Measurements from ENCODE around the gene CTU2.

CTU2 gene

DNA sequence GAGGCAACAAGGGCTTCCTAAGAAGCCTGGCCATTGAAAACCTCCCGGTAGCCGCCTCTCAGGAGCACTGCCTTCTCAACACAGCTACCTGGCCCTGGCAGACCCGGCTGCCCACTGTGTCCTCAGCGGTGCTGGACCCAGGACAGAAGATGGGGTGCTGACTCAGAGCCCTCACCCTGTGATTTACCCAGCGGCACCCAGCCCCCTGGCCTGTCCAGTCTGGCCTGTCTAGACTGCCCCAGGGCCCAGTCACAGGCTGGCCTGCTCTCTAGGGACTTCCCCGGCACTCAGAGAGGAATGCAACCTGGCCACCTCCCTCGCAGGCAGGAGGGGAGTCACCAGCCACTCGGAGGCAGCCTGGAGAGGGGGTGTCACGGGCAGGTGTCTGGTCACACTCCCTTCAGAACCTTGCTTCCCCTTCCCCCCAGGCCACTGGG lies 58.6 kb downstream of the CTU2 start:
- no peak for DNase-seq (ENCODE audit: low read depth in 1 of 2, low spot score in 1 of 2)
- no peaks in the 10 kb centered on the region for H3K27me3 ChIP-seq (ENCODE audit: insufficient read depth, poor library complexity, severe bottlenecking)
- no peak overlapping the region for H3K4me3 ChIP-seq (replicated peaks; ENCODE audit: insufficient read depth, low read length)
- H3K27ac ChIP-seq (replicated peaks): no peak overlapping the region
- no peak for TF ChIP-seq POLR2AphosphoS5 (IDR thresholded peaks at IDR 0.05; ENCODE audit: low read depth)
- TF ChIP-seq, protein P1, sequence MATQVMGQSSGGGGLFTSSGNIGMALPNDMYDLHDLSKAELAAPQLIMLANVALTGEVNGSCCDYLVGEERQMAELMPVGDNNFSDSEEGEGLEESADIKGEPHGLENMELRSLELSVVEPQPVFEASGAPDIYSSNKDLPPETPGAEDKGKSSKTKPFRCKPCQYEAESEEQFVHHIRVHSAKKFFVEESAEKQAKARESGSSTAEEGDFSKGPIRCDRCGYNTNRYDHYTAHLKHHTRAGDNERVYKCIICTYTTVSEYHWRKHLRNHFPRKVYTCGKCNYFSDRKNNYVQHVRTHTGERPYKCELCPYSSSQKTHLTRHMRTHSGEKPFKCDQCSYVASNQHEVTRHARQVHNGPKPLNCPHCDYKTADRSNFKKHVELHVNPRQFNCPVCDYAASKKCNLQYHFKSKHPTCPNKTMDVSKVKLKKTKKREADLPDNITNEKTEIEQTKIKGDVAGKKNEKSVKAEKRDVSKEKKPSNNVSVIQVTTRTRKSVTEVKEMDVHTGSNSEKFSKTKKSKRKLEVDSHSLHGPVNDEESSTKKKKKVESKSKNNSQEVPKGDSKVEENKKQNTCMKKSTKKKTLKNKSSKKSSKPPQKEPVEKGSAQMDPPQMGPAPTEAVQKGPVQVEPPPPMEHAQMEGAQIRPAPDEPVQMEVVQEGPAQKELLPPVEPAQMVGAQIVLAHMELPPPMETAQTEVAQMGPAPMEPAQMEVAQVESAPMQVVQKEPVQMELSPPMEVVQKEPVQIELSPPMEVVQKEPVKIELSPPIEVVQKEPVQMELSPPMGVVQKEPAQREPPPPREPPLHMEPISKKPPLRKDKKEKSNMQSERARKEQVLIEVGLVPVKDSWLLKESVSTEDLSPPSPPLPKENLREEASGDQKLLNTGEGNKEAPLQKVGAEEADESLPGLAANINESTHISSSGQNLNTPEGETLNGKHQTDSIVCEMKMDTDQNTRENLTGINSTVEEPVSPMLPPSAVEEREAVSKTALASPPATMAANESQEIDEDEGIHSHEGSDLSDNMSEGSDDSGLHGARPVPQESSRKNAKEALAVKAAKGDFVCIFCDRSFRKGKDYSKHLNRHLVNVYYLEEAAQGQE (IDR thresholded peaks at IDR 0.05; ENCODE audit: insufficient replicate concordance, low read depth): no peak
- TF ChIP-seq SPI1 (IDR thresholded peaks at IDR 0.05; ENCODE audit: borderline replicate concordance, low read depth): no peak
- no peak for TF ChIP-seq CTCF (IDR thresholded peaks at IDR 0.05; ENCODE audit: insufficient read depth, low read length)

Small RNA genes within 50 kb of the gene (microRNA-seq; reads per million reads assigned to microRNA genes)
- gene MIR4722: 1.5 reads per million

Measured in HL-60 (cell line).